Measurements from ENCODE around the gene ICAM4. TPM values are rescaled to one million over a fixed set of nuclear protein-coding genes. Genes with fewer than 3 reads are reported as not detected.
A peak's percentile ranks its signal among the peaks of the same experiment; 100 is the strongest.

Gene ICAM4
- total RNA-seq, 2 experiments from 2014 or later, result 0.52 to 0.70 TPM

DNA sequence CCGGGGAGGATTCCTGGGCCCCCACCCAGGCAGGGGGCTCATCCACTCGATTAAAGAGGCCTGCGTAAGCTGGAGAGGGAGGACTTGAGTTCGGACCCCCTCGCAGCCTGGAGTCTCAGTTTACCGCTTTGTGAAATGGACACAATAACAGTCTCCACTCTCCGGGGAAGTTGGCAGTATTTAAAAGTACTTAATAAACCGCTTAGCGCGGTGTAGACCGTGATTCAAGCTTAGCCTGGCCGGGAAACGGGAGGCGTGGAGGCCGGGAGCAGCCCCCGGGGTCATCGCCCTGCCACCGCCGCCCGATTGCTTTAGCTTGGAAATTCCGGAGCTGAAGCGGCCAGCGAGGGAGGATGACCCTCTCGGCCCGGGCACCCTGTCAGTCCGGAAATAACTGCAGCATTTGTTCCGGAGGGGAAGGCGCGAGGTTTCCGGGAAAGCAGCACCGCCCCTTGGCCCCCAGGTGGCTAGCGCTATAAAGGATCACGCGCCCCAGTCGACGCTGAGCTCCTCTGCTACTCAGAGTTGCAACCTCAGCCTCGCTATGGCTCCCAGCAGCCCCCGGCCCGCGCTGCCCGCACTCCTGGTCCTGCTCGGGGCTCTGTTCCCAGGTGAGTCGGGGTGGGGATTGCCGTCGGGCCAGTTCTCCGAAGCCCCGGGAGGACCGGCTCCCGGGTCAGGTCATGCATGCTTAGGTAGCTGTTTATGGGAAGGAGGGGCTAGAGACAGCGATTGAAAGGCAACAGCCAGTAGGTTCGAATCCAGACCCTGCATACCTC lies 15.9 kb upstream of the ICAM4 start, which contains the start of gene ICAM1:
ICAM1 (plus strand) TSS at position 505 of the 779 bp plus-strand sequence; CDS start at position 545, 40 bp downstream.
- Mint-ChIP-seq H3K4me3 (peak within 1 kb of the TSS; percentile 86), H3K9me3 (no peaks in the 10 kb centered on the region), H3K36me3 (ENCODE audit: low read depth) (peaks cover 13% of the 10 kb centered on the region), H3K27me3 (no peaks in the 10 kb centered on the region), H3K27ac (peak within 1 kb of the TSS; percentile 80), H3K4me1 (ENCODE audit: low read depth) (peaks cover 38% of the 10 kb centered on the region)
- ATAC-seq (ENCODE audit: poor library complexity) (peak; percentile 67), DNase-seq (peak in 13 of 14 experiments; percentile 44 to 90 (median 63))
- CTCF ChIA-PET, result interaction anchor here (0.5 to 6.4 kb wide), 13 partner anchors 9 to 121 kb away, joined by 3 to 102 read pairs (median 6); partner anchors contain the start of genes ICAM5 and TYK2
- Histone ChIP-seq H3K4me1 (ENCODE audit: insufficient read depth, low read length) (peaks cover 36% of the 10 kb centered on the region), H3K9me3 (ENCODE audit: control insufficient read depth in 1 of 2, insufficient read depth in 1 of 2, low read length in 2 of 2) (no peaks in the 10 kb centered on the region), H3K4me3 (ENCODE audit: low read length) (peak within 1 kb of the TSS; percentile 80), H3K36me3 (ENCODE audit: insufficient read depth, low read length) (peaks cover 7% of the 10 kb centered on the region), H3K27ac (ENCODE audit: low read depth in 1 of 2, low read length in 2 of 2) (peak within 1 kb of the TSS; percentile 77 to 95), H3K27me3 (ENCODE audit: control insufficient read depth in 1 of 2, insufficient read depth in 2 of 2, low read length in 2 of 2) (no peaks in the 10 kb centered on the region)
- POLR2A ChIA-PET, result interaction anchor here (0.6 to 4.0 kb wide), 23 partner anchors 10 to 435 kb away, joined by 3 to 69 read pairs (median 6); partner anchors contain the start of genes CDC37, FDX2, ICAM4 and ICAM5
- peak; percentile 31 for TF ChIP-seq CTCF (IDR thresholded peaks at IDR 0.05)
- intact Hi-C loops (cut with DNase I, micrococcal nuclease), result loop anchor here (2.0 to 5.0 kb wide), 2 partner anchors 16 to 46 kb away; partner anchors contain the start of genes FDX2 (in 1 of the 2) and ICAM4 (in 1 of the 2)

- H3K9me3 ChIP-seq (ENCODE audit: control insufficient read depth in 1 of 2, insufficient read depth in 1 of 2, low read length in 2 of 2), result no peaks in the 10 kb centered on the region
- H3K4me1 ChIP-seq (ENCODE audit: insufficient read depth, low read length), result peaks cover 36% of the 10 kb centered on the region
- H3K27ac Mint-ChIP-seq, result peak overlapping the region; percentile 80
- peaks cover 7% of the 10 kb centered on the region for H3K36me3 ChIP-seq (ENCODE audit: insufficient read depth, low read length)
- H3K27me3 ChIP-seq (ENCODE audit: control insufficient read depth in 1 of 2, insufficient read depth in 2 of 2, low read length in 2 of 2), result no peaks in the 10 kb centered on the region
- peaks cover 38% of the 10 kb centered on the region for H3K4me1 Mint-ChIP-seq (ENCODE audit: low read depth)
- H3K27ac ChIP-seq (ENCODE audit: low read depth in 1 of 2, low read length in 2 of 2), result peak overlapping the region; percentile 77 to 95
- peak in 4 of 14 experiments; percentile 24 to 87 (median 65) for DNase-seq
- POLR2A ChIA-PET, result interaction anchor here (0.6 to 4.0 kb wide), 17 partner anchors 9 to 436 kb away, joined by 3 to 69 read pairs (median 10); partner anchors contain the start of genes CDC37, FDX2, ICAM4 and ICAM5
- H3K9me3 Mint-ChIP-seq, result no peaks in the 10 kb centered on the region
- CTCF ChIA-PET, result interaction anchor here (0.5 to 6.4 kb wide), 10 partner anchors 13 to 120 kb away, joined by 3 to 102 read pairs (median 10); partner anchors contain the start of gene ICAM5
- H3K36me3 Mint-ChIP-seq (ENCODE audit: low read depth), result peaks cover 13% of the 10 kb centered on the region
- H3K4me3 ChIP-seq (ENCODE audit: low read length), result peak overlapping the region; percentile 80
- intact Hi-C loops (cut with DNase I, micrococcal nuclease), result loop anchor here (2.0 to 5.0 kb wide), 2 partner anchors 15 to 46 kb away; partner anchors contain the start of genes FDX2 (in 1 of the 2) and ICAM4 (in 1 of the 2)
- peak overlapping the region; percentile 86 for H3K4me3 Mint-ChIP-seq
- TF ChIP-seq CTCF (IDR thresholded peaks at IDR 0.05), result no peak
- H3K27me3 Mint-ChIP-seq, result no peaks in the 10 kb centered on the region
- no peak for ATAC-seq (ENCODE audit: poor library complexity)
These were observed 15.1 kb upstream of the ICAM4 start for GRCh38 chr19:10271543-10272086.

GRCh38 chr19:10274589-10274988 lies 12.2 kb upstream of the ICAM4 start:
- H3K4me3 Mint-ChIP-seq, result no peak overlapping the region
- intact Hi-C loops (cut with DNase I, micrococcal nuclease), result loop anchor here in 1 of 2 experiments (5.0 kb wide), 1 partner anchor 43 kb away; the partner anchor contains the start of gene FDX2
- no peak for TF ChIP-seq CTCF (IDR thresholded peaks at IDR 0.05)
- peaks cover 24% of the 10 kb centered on the region for H3K36me3 Mint-ChIP-seq (ENCODE audit: low read depth)
- no peak overlapping the region for H3K27ac Mint-ChIP-seq
- ChIA-PET POLR2A (no interaction called here), CTCF (interaction anchor here (0.7 to 1.2 kb wide), 2 partner anchors 10 to 46 kb away, joined by 3 read pairs; no protein-coding TSS in a partner anchor)
- no peak overlapping the region for H3K4me3 ChIP-seq (ENCODE audit: low read length)
- H3K4me1 ChIP-seq (ENCODE audit: insufficient read depth, low read length), result peaks cover 32% of the 10 kb centered on the region
- no peak overlapping the region for H3K27ac ChIP-seq (ENCODE audit: low read depth in 1 of 2, low read length in 2 of 2)
- H3K4me1 Mint-ChIP-seq (ENCODE audit: low read depth), result peaks cover 34% of the 10 kb centered on the region
- H3K36me3 ChIP-seq (ENCODE audit: insufficient read depth, low read length), result peaks cover 20% of the 10 kb centered on the region
- H3K27me3 Mint-ChIP-seq, result no peaks in the 10 kb centered on the region
- H3K27me3 ChIP-seq (ENCODE audit: control insufficient read depth in 1 of 2, insufficient read depth in 2 of 2, low read length in 2 of 2), result no peaks in the 10 kb centered on the region
- H3K9me3 ChIP-seq (ENCODE audit: control insufficient read depth in 1 of 2, insufficient read depth in 1 of 2, low read length in 2 of 2), result no peaks in the 10 kb centered on the region
- H3K9me3 Mint-ChIP-seq, result no peaks in the 10 kb centered on the region
- DNase-seq, result no peak
- ATAC-seq (ENCODE audit: poor library complexity), result no peak

All from CD4-positive, alpha-beta T cell (primary cell).